PC-3 (cell line): Measurements from ENCODE around the gene SFMBT1. TPM values are rescaled to one million over a fixed set of nuclear protein-coding genes. Genes with fewer than 3 reads are reported as not detected.

Experiments
- ATAC-seq: fragments of 200-7000 bp; cut with Tn5 transposase; 2 replicates; pipeline ENCODE4 v1.9.1; 2020; ENCODE audit warnings: mild to moderate bottlenecking, moderate library complexity
- BruUV-seq: library from RNA; stranded (reverse); fragments of 400-500 nt; replicated peaks from 2 replicates; lab custom pipeline; 2021; lab: Mats Ljungman, UMichigan
- CTCF ChIA-PET: fragments of 300-600 bp; sonication (Branson Sonifier 250); formaldehyde crosslinking; loops from one replicate; lab custom pipeline; 2022; ENCODE audit warnings: antibody characterized with exemption; lab: Charles Lee
- POLR2A ChIA-PET: fragments of 300-600 bp; sonication (Branson Sonifier 250); formaldehyde crosslinking; loops from one replicate; lab custom pipeline; 2022; ENCODE audit warnings: antibody characterized with exemption; ENCODE audit not compliant: unreplicated experiment; lab: Charles Lee
- DNase-seq: peaks from one replicate; pipeline ENCODE4 v3.0.0-alpha.2; 2015
- H2AFZ ChIP-seq: fragments of 300-600 bp; sonication (generic); 2 replicates; pipeline ENCODE4 v1.6.0; 2016; ENCODE audit warnings: antibody characterized with exemption, low read length
- H3F3A ChIP-seq: fragments of 300-600 bp; sonication (generic); one replicate; pipeline ENCODE4 v1.6.0; 2017; ENCODE audit warnings: antibody characterized with exemption, low read length, control low read depth, mild to moderate bottlenecking; ENCODE audit not compliant: unreplicated experiment
- H3K27ac ChIP-seq: fragments of 300-600 bp; sonication (generic); 2 replicates; pipeline ENCODE4 v1.5.1; 2016; ENCODE audit warnings: mild to moderate bottlenecking, low read length
- H3K27me3 ChIP-seq: fragments of 300-600 bp; sonication (generic); 2 replicates; pipeline ENCODE4 v1.6.1; 2016; ENCODE audit warnings: low read length, mixed read lengths
- H3K36me3 ChIP-seq: fragments of 300-600 bp; sonication (generic); 2 replicates; pipeline ENCODE4 v1.6.1; 2016; ENCODE audit warnings: low read depth, mixed run types, low read length, mixed read lengths
- H3K4me1 ChIP-seq: fragments of 300-600 bp; sonication (generic); 2 replicates; pipeline ENCODE4 v1.5.1; 2016; ENCODE audit warnings: low read length; ENCODE audit not compliant: insufficient read depth
- H3K4me2 ChIP-seq: fragments of 300-600 bp; sonication (generic); 2 replicates; pipeline ENCODE4 v1.6.0; 2016; ENCODE audit warnings: low read length
- H3K4me3 ChIP-seq: fragments of 300-600 bp; sonication (generic); 2 replicates; pipeline ENCODE4 v1.5.1; 2016; ENCODE audit warnings: mild to moderate bottlenecking, low read length, mixed read lengths
- H3K79me2 ChIP-seq: fragments of 300-600 bp; sonication (generic); 2 replicates; pipeline ENCODE4 v1.6.1; 2017; ENCODE audit warnings: low read length, mixed read lengths
- H3K9ac ChIP-seq: fragments of 300-600 bp; sonication (generic); 2 replicates; pipeline ENCODE4 v1.6.0; 2016; ENCODE audit warnings: mild to moderate bottlenecking, low read length
- H3K9me2 ChIP-seq: fragments of 300-600 bp; sonication (generic); replicated peaks from 2 replicates; pipeline ENCODE4 v1.6.1; 2016; ENCODE audit warnings: mixed run types, low read length, mixed read lengths
- H3K9me3 ChIP-seq: fragments of 300-600 bp; sonication (generic); 2 replicates; pipeline ENCODE4 v1.6.1; 2016; ENCODE audit warnings: low read length, mixed read lengths
- H4K20me1 ChIP-seq: fragments of 300-600 bp; sonication (generic); 2 replicates; pipeline ENCODE4 v1.6.1; 2016; ENCODE audit warnings: low read length, mixed read lengths
- EZH2 ChIP-seq: fragments of 300-600 bp; sonication (generic); IDR thresholded peaks from one replicate; pipeline ENCODE4 v1.6.1; 2017; ENCODE audit warnings: antibody characterized with exemption, mild to moderate bottlenecking, low read length; ENCODE audit not compliant: unreplicated experiment
- EZH2phosphoT487 ChIP-seq: fragments of 300-600 bp; sonication (generic); IDR thresholded peaks from 2 replicates; pipeline ENCODE4 v1.6.1; 2018; ENCODE audit warnings: mild to moderate bottlenecking, antibody characterized with exemption, low read length, borderline replicate concordance
- intact Hi-C: fragments of 100-400 bp; cut with micrococcal nuclease; formaldehyde crosslinking; loops from 2 replicates; pipeline ENCODE4 v1.9.0; 2023
- total RNA-seq: library from RNA; depleted of rRNA; stranded (reverse); fragments of >200 nt; gene quantifications from 2 replicates; pipeline ENCODE4 v1.2.3, GENCODE V29; 2014
- TF ChIP-seq, protein P1 (sequence below): fragments of 300-600 bp; sonication (generic); conservative IDR thresholded peaks from 2 replicates; pipeline ENCODE4 v1.5.1; 2017; ENCODE audit warnings: antibody characterized with exemption, low read depth, mild to moderate bottlenecking, low read length

The SFMBT1 gene
- total RNA-seq, 1 experiment from 2014 or later, result 10.8 TPM

GRCh38 chr3:53078656-53079055 lies 32.8 kb upstream of the SFMBT1 start:
- H4K20me1 ChIP-seq, result no peaks in the 10 kb centered on the region
- no peaks in the 10 kb centered on the region for H3K27me3 ChIP-seq
- no peak for ATAC-seq
- no peak for DNase-seq
- no peak overlapping the region for H3K4me3 ChIP-seq
- no peaks in the 10 kb centered on the region for H3K9me2 ChIP-seq
- peaks cover under 1% of the 10 kb centered on the region; the same call in 1 of the 2 replicates for H3K4me1 ChIP-seq
- no peaks in the 10 kb centered on the region for H3K36me3 ChIP-seq
- H3K4me2 ChIP-seq, result no peak overlapping the region
- no TSS peak for BruUV-seq
- H3K79me2 ChIP-seq, result no peaks in the 10 kb centered on the region
- intact Hi-C loops, result no loop called here
- no peak overlapping the region for H3K27ac ChIP-seq
- H3F3A ChIP-seq, result no peaks in the 10 kb centered on the region
- no peak overlapping the region for H3K9ac ChIP-seq
- ChIA-PET POLR2A (no interaction called here), CTCF (no interaction called here)
- H3K9me3 ChIP-seq, result no peaks in the 10 kb centered on the region
- no peak overlapping the region for H2AFZ ChIP-seq
- no peak for TF ChIP-seq EZH2
- TF ChIP-seq, protein P1, sequence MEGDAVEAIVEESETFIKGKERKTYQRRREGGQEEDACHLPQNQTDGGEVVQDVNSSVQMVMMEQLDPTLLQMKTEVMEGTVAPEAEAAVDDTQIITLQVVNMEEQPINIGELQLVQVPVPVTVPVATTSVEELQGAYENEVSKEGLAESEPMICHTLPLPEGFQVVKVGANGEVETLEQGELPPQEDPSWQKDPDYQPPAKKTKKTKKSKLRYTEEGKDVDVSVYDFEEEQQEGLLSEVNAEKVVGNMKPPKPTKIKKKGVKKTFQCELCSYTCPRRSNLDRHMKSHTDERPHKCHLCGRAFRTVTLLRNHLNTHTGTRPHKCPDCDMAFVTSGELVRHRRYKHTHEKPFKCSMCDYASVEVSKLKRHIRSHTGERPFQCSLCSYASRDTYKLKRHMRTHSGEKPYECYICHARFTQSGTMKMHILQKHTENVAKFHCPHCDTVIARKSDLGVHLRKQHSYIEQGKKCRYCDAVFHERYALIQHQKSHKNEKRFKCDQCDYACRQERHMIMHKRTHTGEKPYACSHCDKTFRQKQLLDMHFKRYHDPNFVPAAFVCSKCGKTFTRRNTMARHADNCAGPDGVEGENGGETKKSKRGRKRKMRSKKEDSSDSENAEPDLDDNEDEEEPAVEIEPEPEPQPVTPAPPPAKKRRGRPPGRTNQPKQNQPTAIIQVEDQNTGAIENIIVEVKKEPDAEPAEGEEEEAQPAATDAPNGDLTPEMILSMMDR, result no peak
- TF ChIP-seq EZH2phosphoT487, result no peak

- no peak for DNase-seq
- H3K4me2 ChIP-seq, result no peak overlapping the region
- CTCF ChIA-PET, result no interaction called here
- intact Hi-C loops, result no loop called here
- peaks cover 7% of the 10 kb centered on the region; the same call in 1 of the 2 replicates for H3K4me1 ChIP-seq
- no peaks in the 10 kb centered on the region for H3K79me2 ChIP-seq
- H3K9ac ChIP-seq, result no peak overlapping the region
- no peaks in the 10 kb centered on the region for H3K9me3 ChIP-seq
- POLR2A ChIA-PET, result no interaction called here
- no peak overlapping the region for H3K4me3 ChIP-seq
- TF ChIP-seq EZH2phosphoT487, result no peak
- no peak for TF ChIP-seq EZH2
- TF ChIP-seq, protein P1, result no peak
- H3K36me3 ChIP-seq, result no peaks in the 10 kb centered on the region
- H3K27me3 ChIP-seq, result no peaks in the 10 kb centered on the region
- no TSS peak for BruUV-seq
- no peak overlapping the region for H2AFZ ChIP-seq
- ATAC-seq, result no peak
- H3K9me2 ChIP-seq, result no peaks in the 10 kb centered on the region
- H3K27ac ChIP-seq, result no peak overlapping the region
- no peaks in the 10 kb centered on the region for H4K20me1 ChIP-seq
- H3F3A ChIP-seq, result no peaks in the 10 kb centered on the region
These were observed 31.8 kb upstream of the SFMBT1 start for GRCh38 chr3:53077476-53078220.

DNA sequence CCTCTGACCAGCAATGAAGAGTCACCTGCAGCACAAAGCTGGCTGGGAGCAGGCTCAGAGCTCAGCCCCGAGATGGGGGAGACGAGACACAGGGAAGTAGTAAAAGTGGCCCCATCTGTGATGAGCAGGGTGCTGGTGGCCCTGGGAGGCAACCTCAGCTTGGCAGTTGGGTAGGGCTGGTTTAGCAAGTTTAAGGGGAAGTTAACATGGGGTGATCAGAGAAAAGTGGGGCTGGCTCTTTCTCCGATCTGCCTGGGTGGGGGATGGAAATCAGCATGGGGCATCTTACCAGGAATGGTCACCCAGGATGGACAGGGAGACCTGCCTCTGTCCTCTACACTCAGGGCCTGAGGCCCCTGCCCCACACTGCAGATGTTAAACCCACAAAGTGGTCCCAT lies 29.9 kb upstream of the SFMBT1 start:
- intact Hi-C loops, result no loop called here
- Histone ChIP-seq H3K27ac (no peak overlapping the region), H3F3A (no peaks in the 10 kb centered on the region), H3K4me2 (no peak overlapping the region), H3K36me3 (no peaks in the 10 kb centered on the region), H3K79me2 (no peaks in the 10 kb centered on the region), H4K20me1 (no peaks in the 10 kb centered on the region), H3K9me2 (no peaks in the 10 kb centered on the region), H3K9me3 (no peaks in the 10 kb centered on the region), H3K4me3 (no peak overlapping the region), H2AFZ (no peak overlapping the region), H3K27me3 (no peaks in the 10 kb centered on the region), H3K9ac (no peak overlapping the region), H3K4me1 (peaks cover 14% of the 10 kb centered on the region)
- no TSS peak for BruUV-seq
- ChIA-PET CTCF (interaction anchor here (0.6 kb wide), 1 partner anchor 121 kb away, joined by 3 read pairs; no protein-coding TSS in a partner anchor), POLR2A (no interaction called here)
- ATAC-seq (no peak), DNase-seq (no peak)
- no peak for TF ChIP-seq EZH2phosphoT487
- TF ChIP-seq EZH2, result no peak
- TF ChIP-seq, protein P1, result no peak
